BE2C (cell line): Measurements from ENCODE around the gene KRT32.

ENCODE experiments used
- DNase-seq: peaks from one replicate; pipeline ENCODE4 v3.0.0-alpha.2; 2020
- H3K27me3 ChIP-seq: fragments of 250-450 bp; sonication (Bioruptor Pico); 2 replicates; pipeline ENCODE4 v1.5.1; 2020; ENCODE audit warnings: mild to moderate bottlenecking
- H3K36me3 ChIP-seq: fragments of 250-450 bp; sonication (Bioruptor Pico); 2 replicates; pipeline ENCODE4 v1.5.1; 2020; ENCODE audit warnings: mild to moderate bottlenecking
- H3K4me1 ChIP-seq: fragments of 250-450 bp; sonication (Bioruptor Pico); 2 replicates; pipeline ENCODE4 v1.5.1; 2020
- H3K4me3 ChIP-seq: 2 replicates; pipeline ENCODE4 v1.5.1; 2011; ENCODE audit warnings: low read depth, low read length
- H3K9me3 ChIP-seq: fragments of 250-450 bp; sonication (Bioruptor Pico); 2 replicates; pipeline ENCODE4 v1.5.1; 2020
- CTCF ChIP-seq: IDR thresholded peaks from 2 replicates; pipeline ENCODE4 v1.5.1; 2012; ENCODE audit warnings: mild to moderate bottlenecking, low read depth, low read length

The KRT32 gene

GRCh38 chr17:41453066-41453465, 14.1 kb downstream of the KRT32 start:
- no peak for DNase-seq
- Histone ChIP-seq H3K4me3 (no peak overlapping the region), H3K27me3 (no peaks in the 10 kb centered on the region), H3K9me3 (peaks cover 6% of the 10 kb centered on the region; the same call in 1 of the 2 replicates), H3K36me3 (no peaks in the 10 kb centered on the region), H3K4me1 (no peaks in the 10 kb centered on the region)
- TF ChIP-seq CTCF = no peak

- no peak for DNase-seq
These were observed 14.9 kb downstream of the KRT32 start for GRCh38 chr17:41452281-41452680.

DNA sequence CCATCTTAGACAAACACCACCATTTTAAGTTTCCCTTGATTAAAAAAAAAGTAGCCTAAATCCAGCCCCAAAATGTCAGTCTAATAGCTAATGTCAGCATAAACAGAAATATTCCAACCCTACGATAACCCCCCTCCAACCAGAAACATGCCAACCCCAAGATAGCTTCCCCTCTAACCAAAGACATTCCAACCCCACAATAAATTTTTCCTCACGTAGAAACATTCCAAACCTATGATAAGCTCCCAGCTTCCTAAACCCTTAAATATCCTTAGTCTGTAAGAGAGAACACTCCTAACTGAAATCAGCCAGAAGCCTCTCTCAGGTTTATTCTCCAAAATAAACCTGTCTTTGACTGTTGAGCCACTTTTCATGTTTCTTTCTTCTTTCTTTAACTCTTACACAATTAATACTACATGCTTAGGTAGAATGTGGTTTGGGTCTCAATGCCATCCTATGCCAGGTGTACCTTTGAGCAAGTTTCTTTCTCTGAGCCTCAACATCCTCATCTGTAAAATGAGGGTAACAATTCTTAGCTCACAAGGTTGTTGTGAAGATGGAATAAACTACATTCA, 15.9 kb downstream of the KRT32 start:
- no peaks in the 10 kb centered on the region for H3K36me3 ChIP-seq
- no peaks in the 10 kb centered on the region for H3K27me3 ChIP-seq
- no peak for TF ChIP-seq CTCF
- no peak for DNase-seq
- H3K4me1 ChIP-seq = no peaks in the 10 kb centered on the region
- H3K4me3 ChIP-seq = no peak overlapping the region
- H3K9me3 ChIP-seq = peaks cover 6% of the 10 kb centered on the region; the same call in 1 of the 2 replicates

More at GRCh38 chr17:41452281-41452680, 14.9 kb downstream of the KRT32 start:
- no peak overlapping the region for H3K4me3 ChIP-seq
- TF ChIP-seq CTCF = no peak
- no peaks in the 10 kb centered on the region for H3K27me3 ChIP-seq
- H3K9me3 ChIP-seq = peaks cover 6% of the 10 kb centered on the region; the same call in 1 of the 2 replicates
- no peaks in the 10 kb centered on the region for H3K36me3 ChIP-seq
- no peaks in the 10 kb centered on the region for H3K4me1 ChIP-seq

DNA sequence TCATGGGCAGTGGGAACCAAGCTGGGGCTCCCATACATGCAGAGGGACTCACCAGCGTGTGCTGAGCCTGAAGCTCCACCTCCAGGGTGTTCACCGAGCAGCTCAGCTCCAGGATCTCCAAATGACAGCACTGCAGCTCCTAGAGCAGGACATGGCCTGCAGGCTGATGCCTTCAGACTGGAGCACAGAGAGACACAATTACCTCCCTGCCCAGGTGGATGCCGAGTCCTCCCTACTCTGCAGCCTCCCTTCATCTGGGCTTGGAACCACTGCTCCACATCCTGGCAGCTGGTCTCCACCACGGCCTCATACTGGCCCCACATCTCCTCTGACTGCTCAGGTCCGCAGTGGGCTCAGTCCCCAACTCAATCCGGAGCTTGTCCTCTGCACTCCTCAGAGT, 18.2 kb downstream of the KRT32 start:
- no peak overlapping the region for H3K4me3 ChIP-seq
- H3K9me3 ChIP-seq = peaks cover 6% of the 10 kb centered on the region; the same call in 1 of the 2 replicates
- no peaks in the 10 kb centered on the region for H3K4me1 ChIP-seq
- H3K36me3 ChIP-seq = no peaks in the 10 kb centered on the region
- DNase-seq = no peak
- no peak for TF ChIP-seq CTCF
- no peaks in the 10 kb centered on the region for H3K27me3 ChIP-seq

DNA sequence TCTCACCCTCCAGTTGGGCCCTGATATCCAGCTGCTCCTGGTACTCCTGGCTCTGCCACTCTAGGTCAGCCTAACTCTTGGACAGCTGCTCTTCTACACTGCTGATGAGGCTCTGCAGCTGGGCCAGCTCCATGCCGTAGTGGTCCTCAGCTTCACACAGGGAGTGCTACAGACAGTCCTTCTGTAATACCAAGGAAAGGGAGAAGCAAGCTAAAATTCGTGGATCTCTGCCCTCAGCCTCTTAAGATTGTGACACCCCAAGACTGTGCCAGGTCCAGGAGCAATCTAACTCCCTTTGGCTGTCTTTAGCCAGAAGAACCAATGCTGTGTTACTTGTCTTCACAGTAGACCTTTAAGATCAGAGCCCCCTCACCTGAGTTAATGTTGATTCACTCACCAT, 18.7 kb downstream of the KRT32 start:
- DNase-seq = no peak
- TF ChIP-seq CTCF = no peak
- Histone ChIP-seq H3K4me3 (no peak overlapping the region), H3K27me3 (no peaks in the 10 kb centered on the region), H3K36me3 (no peaks in the 10 kb centered on the region), H3K9me3 (peaks cover 6% of the 10 kb centered on the region; the same call in 1 of the 2 replicates), H3K4me1 (no peaks in the 10 kb centered on the region)

DNA sequence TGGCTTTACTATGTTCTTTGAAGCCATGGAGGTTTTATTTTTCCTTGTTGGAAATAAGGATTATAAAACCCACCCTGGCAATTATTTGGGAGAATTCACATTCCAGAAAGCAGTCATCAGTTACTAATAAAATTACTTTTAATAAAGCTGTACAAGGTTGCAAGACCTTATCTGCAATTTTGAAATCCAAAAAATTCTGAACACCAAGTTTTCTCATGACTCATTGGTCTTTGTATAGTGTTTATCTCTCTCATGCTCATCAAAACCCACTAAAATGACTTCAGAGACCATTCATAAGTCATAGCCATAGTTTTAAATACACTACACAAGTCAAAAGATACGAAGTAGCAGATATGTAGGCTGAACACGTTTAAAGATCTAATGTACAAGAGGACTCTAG, 20.4 kb downstream of the KRT32 start:
- TF ChIP-seq CTCF = no peak
- peaks cover 4% of the 10 kb centered on the region; the same call in 1 of the 2 replicates for H3K27me3 ChIP-seq
- H3K4me3 ChIP-seq = no peak overlapping the region
- no peaks in the 10 kb centered on the region for H3K36me3 ChIP-seq
- DNase-seq = no peak
- peaks cover 3% of the 10 kb centered on the region; the same call in 1 of the 2 replicates for H3K9me3 ChIP-seq
- H3K4me1 ChIP-seq = no peaks in the 10 kb centered on the region
